Loucy (cell line): ENCODE measurements around the gene HOXA5.

Source experiments
- CTCF ChIP-seq: fragments of 200-600 bp; sonication (generic); conservative IDR thresholded peaks from 2 replicates; pipeline ENCODE4 v1.5.1; 2014; ENCODE audit warnings: mild to moderate bottlenecking, antibody characterized with exemption, low read length
- EZH2phosphoT487 ChIP-seq: fragments of 200-600 bp; IDR thresholded peaks from 2 replicates; pipeline ENCODE4 v1.6.1; 2018; ENCODE audit warnings: antibody characterized with exemption, mild to moderate bottlenecking, moderate library complexity, borderline replicate concordance

DNA sequence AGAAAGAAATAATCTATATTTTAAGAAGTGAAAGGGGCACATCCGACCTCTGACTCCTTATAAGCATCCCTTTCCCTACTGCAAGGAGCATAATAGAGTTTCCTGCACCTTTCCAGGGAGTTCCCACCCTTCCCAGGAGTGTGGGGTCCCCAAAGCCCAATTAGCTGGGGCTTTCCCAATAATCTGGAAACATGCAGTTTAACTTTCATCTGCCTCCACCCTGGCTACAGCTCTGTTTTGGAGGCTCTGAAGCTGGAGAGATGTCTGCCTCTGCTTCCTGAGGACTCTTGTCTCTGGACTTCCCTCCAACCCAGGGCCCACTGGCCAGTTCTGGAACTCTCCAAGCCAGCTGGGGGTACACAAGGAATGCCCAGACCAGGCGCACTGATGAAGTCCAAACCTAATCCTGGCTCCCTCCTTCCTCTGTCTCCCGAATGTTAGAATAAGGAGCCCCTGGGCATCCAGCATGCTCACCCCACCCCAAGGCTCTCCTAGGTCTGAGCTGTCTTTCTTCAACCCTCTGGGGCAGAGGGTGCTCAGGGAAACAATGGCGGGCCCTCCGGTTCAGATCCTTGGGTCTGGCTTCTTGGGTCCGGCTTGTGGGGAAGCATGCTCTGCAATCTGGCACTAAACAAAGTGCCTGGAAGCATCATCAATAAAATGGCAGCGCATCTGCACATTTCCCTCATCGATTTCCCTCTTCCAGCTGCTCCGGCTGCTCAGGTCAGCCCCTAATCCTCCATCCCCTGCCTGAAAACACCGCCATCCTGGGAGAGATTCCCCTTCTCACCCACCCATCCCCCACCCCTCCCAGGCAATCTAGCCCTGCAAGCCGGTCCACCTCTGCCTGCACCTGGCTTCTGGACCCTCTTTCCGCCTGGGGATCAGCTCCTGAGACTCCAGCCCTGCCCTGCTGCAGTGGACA, 26.3 kb downstream of the HOXA5 start:
- TF ChIP-seq CTCF (no peak), EZH2phosphoT487 (no peak)
